ENCODE measurements around the gene BBS5. TPM values are rescaled to one million over a fixed set of nuclear protein-coding genes. Genes with fewer than 3 reads are reported as not detected.
"Not testable (repeated sequence)": the region's sequence is repeated elsewhere in the genome, so short reads cannot be mapped to it uniquely, and the experiment has no call there.

Gene BBS5
- total RNA-seq, 1 experiment from 2014 or later = 0.55 TPM

- not testable (repeated sequence) for DNase-seq; H3K27me3 ChIP-seq (ENCODE audit: insufficient read depth, low read length); H3K9me3 ChIP-seq (ENCODE audit: control insufficient read depth, low read depth, low read length); H2BK5ac ChIP-seq (ENCODE audit: insufficient read length, low read length); H3K27me3 Mint-ChIP-seq (ENCODE audit: low read depth); H3K79me2 ChIP-seq (ENCODE audit: insufficient read depth, low read length); H3K4me2 ChIP-seq (ENCODE audit: insufficient read depth, insufficient read length, low read length); H3K9ac ChIP-seq (ENCODE audit: extremely low read depth, insufficient read length, low read length); H3K23me2 ChIP-seq (ENCODE audit: insufficient read length, low read depth, low read length, poor library complexity, severe bottlenecking); H3K27ac ChIP-seq (ENCODE audit: insufficient read length, low read depth, low read length); H3T11ph ChIP-seq (ENCODE audit: low read length); H3K4me1 ChIP-seq (ENCODE audit: insufficient read depth, low read length); H2BK12ac ChIP-seq (ENCODE audit: insufficient read length, low read depth, low read length); H3K23ac ChIP-seq (ENCODE audit: insufficient read length, low read depth, low read length); H3K27ac Mint-ChIP-seq; H4K5ac ChIP-seq (ENCODE audit: insufficient read length, low read depth, low read length); H3K18ac ChIP-seq (ENCODE audit: insufficient read length, low read depth, low read length); H4K20me1 ChIP-seq (ENCODE audit: control insufficient read depth, insufficient read depth, insufficient read length); H3K4me3 Mint-ChIP-seq; H2BK20ac ChIP-seq (ENCODE audit: low read depth, low read length, poor library complexity, severe bottlenecking); H3K4me1 Mint-ChIP-seq; H2BK15ac ChIP-seq (ENCODE audit: low read depth, low read length); H4K91ac ChIP-seq (ENCODE audit: insufficient read length, low read depth, low read length); H2AK5ac ChIP-seq (ENCODE audit: insufficient read length, low read length); H4K8ac ChIP-seq (replicated peaks; ENCODE audit: insufficient read length, low read depth, low read length); H3K56ac ChIP-seq (ENCODE audit: insufficient read length, low read depth, low read length); H3K4ac ChIP-seq (ENCODE audit: low read depth, low read length); H3K79me1 ChIP-seq (ENCODE audit: insufficient read depth, low read depth, low read length, poor library complexity, severe bottlenecking); H3K14ac ChIP-seq (ENCODE audit: insufficient read depth, low read length); H3K9me3 Mint-ChIP-seq; H2BK120ac ChIP-seq (ENCODE audit: low read depth, low read length, poor library complexity, severe bottlenecking); H3K36me3 Mint-ChIP-seq (ENCODE audit: insufficient read depth in 1 of 3, low read depth in 3 of 3); H2AFZ ChIP-seq (ENCODE audit: low read length)
- no CpG with 5 or more reads among the region's 10 CpGs for WGBS (ENCODE audit: extremely low coverage, insufficient read length, low lambda C conversion rate)
Observed at GRCh38 chr2:169516488-169516995, 37.2 kb downstream of the BBS5 start.
